GM12864 (cell line): ENCODE results near the gene OR4N5.
"Not testable (repeated sequence)": the region's sequence is repeated elsewhere in the genome, so short reads cannot be mapped to it uniquely, and the experiment has no call there.

Experiments
- DNase-seq: peaks from one replicate; pipeline ENCODE4 v3.0.0-alpha.2; 2011; ENCODE audit warnings: low read depth
- H3K4me3 ChIP-seq: 2 replicates; pipeline ENCODE4 v1.5.1; 2011; ENCODE audit warnings: mild to moderate bottlenecking, low read depth, low read length, control low read depth
- CTCF ChIP-seq: IDR thresholded peaks from 2 replicates; pipeline ENCODE4 v1.5.1; 2011; ENCODE audit warnings: low read depth, mild to moderate bottlenecking, moderate library complexity, low read length, control low read depth, inconsistent platforms; ENCODE audit errors: missing control alignments

Gene OR4N5

GRCh38 chr14:20118795-20119194 is 19.8 kb upstream of the OR4N5 start:
- no peak for TF ChIP-seq CTCF
- H3K4me3 ChIP-seq = no peak overlapping the region
- DNase-seq = no peak

- H3K4me3 ChIP-seq = no peak overlapping the region
- DNase-seq = no peak
- no peak for TF ChIP-seq CTCF
Observed at GRCh38 chr14:20143911-20144310, 5.3 kb downstream of the OR4N5 start.

GRCh38 chr14:20144820-20145219 is 6.2 kb downstream of the OR4N5 start:
- no peak for DNase-seq
- H3K4me3 ChIP-seq = no peak overlapping the region
- TF ChIP-seq CTCF = no peak

- DNase-seq = no peak
- no peak overlapping the region for H3K4me3 ChIP-seq
- TF ChIP-seq CTCF = no peak
Observed at GRCh38 chr14:20164462-20164861, 25.8 kb downstream of the OR4N5 start.

GRCh38 chr14:20167091-20167490 is 28.5 kb downstream of the OR4N5 start:
- no peak for TF ChIP-seq CTCF
- H3K4me3 ChIP-seq = no peak overlapping the region
- DNase-seq = no peak

- DNase-seq, H3K4me3 ChIP-seq: not testable (repeated sequence)
Observed at GRCh38 chr14:20169852-20170251, 31.2 kb downstream of the OR4N5 start.

GRCh38 chr14:20174205-20174604 is 35.6 kb downstream of the OR4N5 start:
- DNase-seq, H3K4me3 ChIP-seq: not testable (repeated sequence)

- no peak for TF ChIP-seq CTCF
- no peak for DNase-seq
- no peak overlapping the region for H3K4me3 ChIP-seq
Observed at GRCh38 chr14:20176330-20176729, 37.7 kb downstream of the OR4N5 start.
